Activated T-cell treated with anti-CD3 and anti-CD28 coated beads, Interleukin-2, amount 50 U/mL, for 24 hours (primary cell): Measurements from ENCODE around the gene F8.
"Not testable (repeated sequence)": the region's sequence is repeated elsewhere in the genome, so short reads cannot be mapped to it uniquely, and the experiment has no call there.

Source experiments
- DNase-seq: peaks from one replicate; pipeline ENCODE4 v3.0.0-alpha.2; 2020
- H3K27ac Mint-ChIP-seq: 2 replicates; pipeline ENCODE4 v1.8.0; 2020; ENCODE audit warnings: mild to moderate bottlenecking, mixed read lengths
- H3K27me3 Mint-ChIP-seq: 2 replicates; pipeline ENCODE4 v1.8.0; 2020; ENCODE audit warnings: mixed read lengths
- H3K36me3 Mint-ChIP-seq: 2 replicates; pipeline ENCODE4 v1.8.0; 2020; ENCODE audit warnings: low read depth, mixed read lengths
- H3K4me1 Mint-ChIP-seq: 2 replicates; pipeline ENCODE4 v1.8.0; 2020; ENCODE audit warnings: low read depth, mixed read lengths
- H3K4me3 Mint-ChIP-seq: 2 replicates; pipeline ENCODE4 v1.8.0; 2020; ENCODE audit warnings: mild to moderate bottlenecking, moderate library complexity, mixed read lengths
- H3K9me3 Mint-ChIP-seq: 2 replicates; pipeline ENCODE4 v1.8.0; 2020; ENCODE audit warnings: mixed read lengths

Gene F8

GRCh38 chrX:154829134-154829533 lies 193.4 kb downstream of the F8 start:
- Mint-ChIP-seq H3K4me3 (no peak overlapping the region), H3K27ac (no peak overlapping the region), H3K9me3 (no peaks in the 10 kb centered on the region), H3K27me3 (peaks cover 20% of the 10 kb centered on the region), H3K4me1 (peaks cover 10% of the 10 kb centered on the region), H3K36me3 (no peaks in the 10 kb centered on the region)
- no peak for DNase-seq

GRCh38 chrX:154828016-154828408 lies 194.5 kb downstream of the F8 start:
- H3K27me3 Mint-ChIP-seq: peaks cover 20% of the 10 kb centered on the region
- no peaks in the 10 kb centered on the region for H3K36me3 Mint-ChIP-seq
- H3K4me1 Mint-ChIP-seq: peaks cover 10% of the 10 kb centered on the region
- H3K9me3 Mint-ChIP-seq: no peaks in the 10 kb centered on the region
- DNase-seq: no peak
- no peak overlapping the region for H3K4me3 Mint-ChIP-seq
- peak overlapping the region; percentile 34 for H3K27ac Mint-ChIP-seq

GRCh38 chrX:154827194-154828015 lies 195.1 kb downstream of the F8 start:
- no peaks in the 10 kb centered on the region for H3K9me3 Mint-ChIP-seq
- no peaks in the 10 kb centered on the region for H3K36me3 Mint-ChIP-seq
- DNase-seq: no peak
- H3K27me3 Mint-ChIP-seq: peaks cover 18% of the 10 kb centered on the region
- peak overlapping the region; percentile 34 for H3K27ac Mint-ChIP-seq
- no peak overlapping the region for H3K4me3 Mint-ChIP-seq
- peaks cover 10% of the 10 kb centered on the region for H3K4me1 Mint-ChIP-seq

GRCh38 chrX:154825586-154825985 lies 196.9 kb downstream of the F8 start:
- not testable (repeated sequence) for H3K9me3 Mint-ChIP-seq, H3K4me3 Mint-ChIP-seq, H3K27ac Mint-ChIP-seq, DNase-seq, H3K36me3 Mint-ChIP-seq
- H3K27me3 Mint-ChIP-seq: peaks cover 20% of the 10 kb centered on the region
- H3K4me1 Mint-ChIP-seq: peaks cover 10% of the 10 kb centered on the region

- Mint-ChIP-seq H3K27ac (no peak overlapping the region), H3K4me1 (peaks cover 10% of the 10 kb centered on the region), H3K4me3 (no peak overlapping the region), H3K9me3 (no peaks in the 10 kb centered on the region), H3K27me3 (peaks cover 17% of the 10 kb centered on the region), H3K36me3 (no peaks in the 10 kb centered on the region)
- DNase-seq: no peak
These were observed 197.9 kb downstream of the F8 start for GRCh38 chrX:154824638-154825037.

GRCh38 chrX:154822029-154822428 lies 200.5 kb downstream of the F8 start:
- peaks cover 18% of the 10 kb centered on the region for H3K27me3 Mint-ChIP-seq
- H3K9me3 Mint-ChIP-seq: no peaks in the 10 kb centered on the region
- H3K4me3 Mint-ChIP-seq: no peak overlapping the region
- no peak for DNase-seq
- peaks cover under 1% of the 10 kb centered on the region for H3K4me1 Mint-ChIP-seq
- H3K36me3 Mint-ChIP-seq: no peaks in the 10 kb centered on the region
- no peak overlapping the region for H3K27ac Mint-ChIP-seq

- Mint-ChIP-seq H3K4me3 (no peak overlapping the region), H3K4me1 (no peaks in the 10 kb centered on the region), H3K27ac (no peak overlapping the region), H3K9me3 (no peaks in the 10 kb centered on the region), H3K36me3 (no peaks in the 10 kb centered on the region), H3K27me3 (peaks cover 19% of the 10 kb centered on the region)
- no peak for DNase-seq
These were observed 201.0 kb downstream of the F8 start for GRCh38 chrX:154821523-154821922.

- H3K27ac Mint-ChIP-seq: no peak overlapping the region
- no peak for DNase-seq
- peaks cover 24% of the 10 kb centered on the region for H3K27me3 Mint-ChIP-seq
- H3K36me3 Mint-ChIP-seq: no peaks in the 10 kb centered on the region
- H3K4me3 Mint-ChIP-seq: no peak overlapping the region
- no peaks in the 10 kb centered on the region for H3K4me1 Mint-ChIP-seq
- no peaks in the 10 kb centered on the region for H3K9me3 Mint-ChIP-seq
These were observed 202.7 kb downstream of the F8 start for GRCh38 chrX:154819771-154820341.

- no peak overlapping the region for H3K4me3 Mint-ChIP-seq
- no peak for DNase-seq
- peaks cover 26% of the 10 kb centered on the region for H3K27me3 Mint-ChIP-seq
- H3K9me3 Mint-ChIP-seq: no peaks in the 10 kb centered on the region
- no peaks in the 10 kb centered on the region for H3K4me1 Mint-ChIP-seq
- H3K27ac Mint-ChIP-seq: no peak overlapping the region
- H3K36me3 Mint-ChIP-seq: no peaks in the 10 kb centered on the region
These were observed 203.4 kb downstream of the F8 start for GRCh38 chrX:154818916-154819770.

GRCh38 chrX:154817048-154817618 lies 205.4 kb downstream of the F8 start:
- not testable (repeated sequence) for H3K36me3 Mint-ChIP-seq, H3K4me3 Mint-ChIP-seq, H3K4me1 Mint-ChIP-seq, H3K27ac Mint-ChIP-seq, DNase-seq, H3K9me3 Mint-ChIP-seq
- peaks cover 28% of the 10 kb centered on the region for H3K27me3 Mint-ChIP-seq

- not testable (repeated sequence) for DNase-seq, H3K27ac Mint-ChIP-seq, H3K9me3 Mint-ChIP-seq, H3K36me3 Mint-ChIP-seq, H3K4me1 Mint-ChIP-seq, H3K4me3 Mint-ChIP-seq
- peaks cover 26% of the 10 kb centered on the region for H3K27me3 Mint-ChIP-seq
These were observed 206.1 kb downstream of the F8 start for GRCh38 chrX:154816326-154816898.

GRCh38 chrX:154815274-154815818 lies 207.2 kb downstream of the F8 start:
- peaks cover 22% of the 10 kb centered on the region for H3K27me3 Mint-ChIP-seq
- H3K9me3 Mint-ChIP-seq: no peaks in the 10 kb centered on the region
- no peak overlapping the region for H3K27ac Mint-ChIP-seq
- no peak for DNase-seq
- H3K36me3 Mint-ChIP-seq: no peaks in the 10 kb centered on the region
- no peaks in the 10 kb centered on the region for H3K4me1 Mint-ChIP-seq
- H3K4me3 Mint-ChIP-seq: no peak overlapping the region

- H3K27me3 Mint-ChIP-seq: peaks cover 19% of the 10 kb centered on the region
- no peaks in the 10 kb centered on the region for H3K36me3 Mint-ChIP-seq
- no peak overlapping the region for H3K27ac Mint-ChIP-seq
- no peak for DNase-seq
- H3K9me3 Mint-ChIP-seq: no peaks in the 10 kb centered on the region
- H3K4me1 Mint-ChIP-seq: peaks cover 8% of the 10 kb centered on the region
- H3K4me3 Mint-ChIP-seq: no peak overlapping the region
These were observed 208.7 kb downstream of the F8 start for GRCh38 chrX:154813801-154814200.
